ENCODE measurements around the gene DTWD1. TPM values are rescaled to one million over a fixed set of nuclear protein-coding genes. Genes with fewer than 3 reads are reported as not detected.
A peak's percentile ranks its signal among the peaks of the same experiment; 100 is the strongest.

Gene DTWD1
- polyA plus RNA-seq, 1 donor (not counting 4 experiments of a cell fraction or from before 2014, with no cell fraction given): 25.2 TPM

DNA sequence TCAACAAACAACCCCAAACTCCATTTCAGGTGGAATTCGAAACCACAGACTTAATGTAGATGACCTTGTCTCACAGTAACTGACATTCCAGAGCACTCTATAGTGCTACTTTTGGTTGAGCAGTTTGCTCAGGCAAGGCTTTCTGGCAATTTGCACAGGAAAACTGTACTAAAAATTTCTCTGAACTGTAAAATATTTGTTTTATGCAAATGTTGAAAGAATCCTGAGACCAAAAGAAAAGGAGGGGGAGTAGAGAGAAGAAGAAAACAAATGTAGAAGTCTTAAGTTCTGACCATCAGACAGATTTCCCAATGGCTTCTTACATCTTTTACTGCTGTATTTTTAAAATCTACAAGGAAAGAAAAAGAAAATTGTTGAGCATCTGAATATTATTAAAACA is 53.5 kb downstream of the DTWD1 start:
- Histone ChIP-seq H3K9ac (ENCODE audit: control insufficient read depth, extremely low read depth, insufficient read depth, low read length) (no peak overlapping the region), H2AFZ (ENCODE audit: control insufficient read depth, low read length) (no peak overlapping the region)

DNA sequence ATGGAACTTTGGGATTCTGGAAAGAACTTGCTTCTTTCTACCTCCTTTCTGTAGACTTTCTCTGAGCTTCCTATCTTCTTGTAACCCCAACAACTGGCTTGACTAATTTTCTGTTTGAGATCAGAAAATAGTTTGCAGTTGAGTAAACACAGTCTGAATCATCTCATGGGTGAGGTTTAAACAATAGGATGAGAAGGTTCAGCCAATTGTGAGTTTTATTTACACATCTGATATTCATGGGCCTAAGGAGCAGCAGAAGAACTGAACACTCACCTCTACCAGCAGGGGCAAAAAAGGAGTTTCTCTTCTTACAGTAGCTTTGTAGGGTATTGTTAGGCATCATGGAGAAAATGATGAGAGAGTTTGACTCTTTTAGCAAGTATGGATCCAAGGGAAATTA is 54.2 kb downstream of the DTWD1 start:
- peak overlapping the region; percentile 18 for H3K4me2 ChIP-seq (ENCODE audit: control insufficient read depth, extremely low read depth, insufficient read depth, low read depth, low read length)
- TF ChIP-seq EZH2 (IDR thresholded peaks at IDR 0.05; ENCODE audit: low read length): no peak
- TF ChIP-seq, protein P1, sequence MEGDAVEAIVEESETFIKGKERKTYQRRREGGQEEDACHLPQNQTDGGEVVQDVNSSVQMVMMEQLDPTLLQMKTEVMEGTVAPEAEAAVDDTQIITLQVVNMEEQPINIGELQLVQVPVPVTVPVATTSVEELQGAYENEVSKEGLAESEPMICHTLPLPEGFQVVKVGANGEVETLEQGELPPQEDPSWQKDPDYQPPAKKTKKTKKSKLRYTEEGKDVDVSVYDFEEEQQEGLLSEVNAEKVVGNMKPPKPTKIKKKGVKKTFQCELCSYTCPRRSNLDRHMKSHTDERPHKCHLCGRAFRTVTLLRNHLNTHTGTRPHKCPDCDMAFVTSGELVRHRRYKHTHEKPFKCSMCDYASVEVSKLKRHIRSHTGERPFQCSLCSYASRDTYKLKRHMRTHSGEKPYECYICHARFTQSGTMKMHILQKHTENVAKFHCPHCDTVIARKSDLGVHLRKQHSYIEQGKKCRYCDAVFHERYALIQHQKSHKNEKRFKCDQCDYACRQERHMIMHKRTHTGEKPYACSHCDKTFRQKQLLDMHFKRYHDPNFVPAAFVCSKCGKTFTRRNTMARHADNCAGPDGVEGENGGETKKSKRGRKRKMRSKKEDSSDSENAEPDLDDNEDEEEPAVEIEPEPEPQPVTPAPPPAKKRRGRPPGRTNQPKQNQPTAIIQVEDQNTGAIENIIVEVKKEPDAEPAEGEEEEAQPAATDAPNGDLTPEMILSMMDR (optimal IDR thresholded peaks at IDR 0.05 in 1 of 3, IDR thresholded peaks at IDR 0.05 in 1 of 3, conservative IDR thresholded peaks at IDR 0.05 in 1 of 3; ENCODE audit: extremely low read depth in 1 of 3, insufficient read depth in 2 of 3, low read length in 3 of 3): peak in 2 of 3 experiments; percentile 42 to 44
- H4K20me1 ChIP-seq (ENCODE audit: control insufficient read depth, extremely low read depth, insufficient read depth, low read length): no peaks in the 10 kb centered on the region
- DNase-seq (ENCODE audit: low read depth, low spot score) (peak; percentile 53), FAIRE-seq (peak; percentile 68)
- H3K27me3 ChIP-seq (ENCODE audit: control insufficient read depth, extremely low read depth, insufficient read depth, low read length): no peaks in the 10 kb centered on the region
- H3K36me3 ChIP-seq (ENCODE audit: control insufficient read depth in 2 of 2, extremely low read depth in 1 of 2, insufficient read depth in 2 of 2, low read length in 2 of 2): no peaks in the 10 kb centered on the region
- no peak overlapping the region for H3K4me3 ChIP-seq (ENCODE audit: control insufficient read depth in 2 of 3, extremely low read depth in 1 of 3, insufficient read depth in 2 of 3, low read depth in 1 of 3, low read length in 3 of 3)
- H3K9me3 ChIP-seq (ENCODE audit: control insufficient read depth, low read depth, low read length): no peaks in the 10 kb centered on the region
- H3K4me1 ChIP-seq (ENCODE audit: control insufficient read depth, extremely low read depth, insufficient read depth, low read length): peaks cover 9% of the 10 kb centered on the region
- dilution Hi-C loops (cut with MboI; ENCODE audit: extremely low pct_ligation_motif_present, low sequenced_read_pairs): no loop called here
- peak overlapping the region; percentile 22 for H3K27ac ChIP-seq (ENCODE audit: control insufficient read depth, insufficient read depth, low read length)
- H3K79me2 ChIP-seq (ENCODE audit: control insufficient read depth, insufficient read depth, low read length): no peaks in the 10 kb centered on the region
- H3K9ac ChIP-seq (ENCODE audit: control insufficient read depth, extremely low read depth, insufficient read depth, low read length): no peak overlapping the region
- no peaks in the 10 kb centered on the region for H3K9me1 ChIP-seq (ENCODE audit: control insufficient read depth, extremely low read depth, insufficient read depth, low read length)
- peak overlapping the region; percentile 25 for H2AFZ ChIP-seq (ENCODE audit: control insufficient read depth, low read length)

More for the DNA sequence above, 53.5 kb downstream of the DTWD1 start:
- no peaks in the 10 kb centered on the region for H3K9me1 ChIP-seq (ENCODE audit: control insufficient read depth, extremely low read depth, insufficient read depth, low read length)
- H3K27me3 ChIP-seq (ENCODE audit: control insufficient read depth, extremely low read depth, insufficient read depth, low read length): no peaks in the 10 kb centered on the region
- no peaks in the 10 kb centered on the region for H3K36me3 ChIP-seq (ENCODE audit: control insufficient read depth in 2 of 2, extremely low read depth in 1 of 2, insufficient read depth in 2 of 2, low read length in 2 of 2)
- dilution Hi-C loops (cut with MboI; ENCODE audit: extremely low pct_ligation_motif_present, low sequenced_read_pairs): no loop called here
- no peak for FAIRE-seq
- peak overlapping the region; percentile 22 for H3K27ac ChIP-seq (ENCODE audit: control insufficient read depth, insufficient read depth, low read length)
- H3K4me1 ChIP-seq (ENCODE audit: control insufficient read depth, extremely low read depth, insufficient read depth, low read length): peaks cover 9% of the 10 kb centered on the region
- no peaks in the 10 kb centered on the region for H3K79me2 ChIP-seq (ENCODE audit: control insufficient read depth, insufficient read depth, low read length)
- TF ChIP-seq, protein P1 (optimal IDR thresholded peaks at IDR 0.05 in 1 of 3, IDR thresholded peaks at IDR 0.05 in 1 of 3, conservative IDR thresholded peaks at IDR 0.05 in 1 of 3; ENCODE audit: extremely low read depth in 1 of 3, insufficient read depth in 2 of 3, low read length in 3 of 3): no peak
- TF ChIP-seq EZH2 (IDR thresholded peaks at IDR 0.05; ENCODE audit: low read length): no peak
- no peak overlapping the region for H3K4me3 ChIP-seq (ENCODE audit: control insufficient read depth in 2 of 3, extremely low read depth in 1 of 3, insufficient read depth in 2 of 3, low read depth in 1 of 3, low read length in 3 of 3)
- H3K9me3 ChIP-seq (ENCODE audit: control insufficient read depth, low read depth, low read length): no peaks in the 10 kb centered on the region
- no peaks in the 10 kb centered on the region for H4K20me1 ChIP-seq (ENCODE audit: control insufficient read depth, extremely low read depth, insufficient read depth, low read length)
- DNase-seq (ENCODE audit: low read depth, low spot score): no peak
- no peak overlapping the region for H3K4me2 ChIP-seq (ENCODE audit: control insufficient read depth, extremely low read depth, insufficient read depth, low read depth, low read length)
